B cell (primary cell): ENCODE data around the gene TBX18. TPM values are rescaled to one million over a fixed set of nuclear protein-coding genes. Genes with fewer than 3 reads are reported as not detected.
A peak's percentile ranks its signal among the peaks of the same experiment; 100 is the strongest.

ENCODE experiments used
- ATAC-seq: fragments of 200-7000 bp; cut with Tn5 transposase; one replicate; pipeline ENCODE4 v1.10.0; 2021; ENCODE audit warnings: low read depth, mild to moderate bottlenecking, moderate number of reproducible peaks, moderate library complexity
- CTCF ChIA-PET: fragments of 350-600 bp; sonication (Branson Sonifier 250); formaldehyde crosslinking; loops from one replicate; lab custom pipeline; 2021; ENCODE audit warnings: antibody characterized with exemption, inconsistent platforms; lab: Charles Lee
- POLR2A ChIA-PET: fragments of 350-600 bp; sonication (Branson Sonifier 250); formaldehyde crosslinking; loops from one replicate; lab custom pipeline; 2021; ENCODE audit warnings: antibody characterized with exemption; lab: Charles Lee
- DNase-seq: peaks from one replicate; pipeline ENCODE4 v3.0.0; 2013
- H2AFZ ChIP-seq: 2 replicates; pipeline ENCODE4 v1.6.1; 2012; ENCODE audit warnings: mild to moderate bottlenecking, low read depth, low read length; ENCODE audit not compliant: insufficient read depth, poor library complexity, severe bottlenecking
- H3K27ac ChIP-seq, 2 donors: 1 replicate in 1 of 2; 2 replicates in 1 of 2; pipeline ENCODE4 v1.5.1; 2012 to 2013; ENCODE audit warnings: low read length in 2 of 2, mild to moderate bottlenecking in 2 of 2, moderate library complexity in 1 of 2
- H3K27me3 ChIP-seq, 4 experiments: fragments of 200-600 bp in 1 of 4; sonication (generic) in 1 of 4; replicated peaks in 1 of 4; 1 replicate in 2 of 4; 2 replicates in 2 of 4; pipeline versions ENCODE4 v1.6.1 to v1.7.0; 2013 to 2016; ENCODE audit warnings: low read length in 3 of 4, mild to moderate bottlenecking in 2 of 4, mixed read lengths in 1 of 4, moderate library complexity in 1 of 4; ENCODE audit not compliant: insufficient read depth in 4 of 4, control insufficient read depth in 3 of 4; ENCODE audit errors: control extremely low read depth in 1 of 4
- H3K36me3 ChIP-seq, 2 experiments: replicated peaks in 1 of 2; 1 replicate in 1 of 2; 2 replicates in 1 of 2; pipeline versions ENCODE4 v1.6.1 to v1.7.1; 2013; ENCODE audit warnings: low read length in 1 of 2; ENCODE audit not compliant: insufficient read depth in 2 of 2, control insufficient read depth in 1 of 2; ENCODE audit errors: control extremely low read depth in 1 of 2, extremely low read depth in 1 of 2
- H3K4me1 ChIP-seq, 2 donors: fragments of 200-600 bp in 1 of 2; sonication (generic) in 1 of 2; 1 replicate in 1 of 2; 2 replicates in 1 of 2; pipeline versions ENCODE4 v1.5.1 to v1.6.1; 2013 to 2017; ENCODE audit warnings: low read length in 2 of 2; ENCODE audit not compliant: control insufficient read depth in 2 of 2, insufficient read depth in 2 of 2
- H3K4me2 ChIP-seq: replicated peaks from 2 replicates; pipeline ENCODE3; 2012; ENCODE audit warnings: mild to moderate bottlenecking, low read depth, low read length; ENCODE audit not compliant: poor library complexity, severe bottlenecking
- H3K4me3 ChIP-seq, 5 experiments: fragments of 200-600 bp in 1 of 5; sonication (generic) in 1 of 5; 1 replicate in 3 of 5; 2 replicates in 2 of 5; pipeline versions ENCODE4 v1.5.1 to v1.7.0; 2011 to 2016; ENCODE audit warnings: low read length in 4 of 5, mild to moderate bottlenecking in 4 of 5, low read depth in 2 of 5, control low read depth in 1 of 5, moderate library complexity in 1 of 5; ENCODE audit not compliant: insufficient read depth in 1 of 5; ENCODE audit errors: control extremely low read depth in 1 of 5, extremely low read depth in 1 of 5
- H3K79me2 ChIP-seq: fragments of 200-600 bp; sonication (generic); one replicate; pipeline ENCODE4 v1.6.0; 2016; ENCODE audit warnings: low read length; ENCODE audit not compliant: control insufficient read depth, insufficient read depth
- H3K9ac ChIP-seq: fragments of 200-600 bp; sonication (generic); 2 replicates; pipeline ENCODE4 v1.6.1; 2017; ENCODE audit warnings: mild to moderate bottlenecking, low read length, moderate library complexity
- H3K9me3 ChIP-seq, 3 donors: one replicate each; pipeline versions ENCODE4 v1.6.1 to v1.7.1; 2013; ENCODE audit warnings: low read length in 2 of 3; ENCODE audit not compliant: control insufficient read depth in 2 of 3, insufficient read depth in 1 of 3; ENCODE audit errors: control extremely low read depth in 1 of 3
- H4K20me1 ChIP-seq: 2 replicates; pipeline ENCODE4 v1.6.0; 2012; ENCODE audit warnings: mild to moderate bottlenecking, low read length; ENCODE audit not compliant: insufficient read depth, control insufficient read depth, poor library complexity, severe bottlenecking
- H3K27ac Mint-ChIP-seq: one replicate; pipeline ENCODE4 v1.8.0; 2021; ENCODE audit warnings: mixed read lengths
- H3K27me3 Mint-ChIP-seq: one replicate; pipeline ENCODE4 v1.8.0; 2021; ENCODE audit warnings: mixed read lengths
- H3K4me1 Mint-ChIP-seq: one replicate; pipeline ENCODE4 v1.8.0; 2021; ENCODE audit warnings: mixed read lengths
- H3K4me3 Mint-ChIP-seq: one replicate; pipeline ENCODE4 v1.8.0; 2021; ENCODE audit warnings: mixed read lengths
- H3K9me3 Mint-ChIP-seq: one replicate; pipeline ENCODE4 v1.8.0; 2022; ENCODE audit warnings: mixed read lengths; ENCODE audit not compliant: insufficient read depth
- CTCF ChIP-seq: fragments of 200-600 bp; IDR thresholded peaks from one replicate; pipeline ENCODE4 v1.8.0; 2022; ENCODE audit warnings: antibody characterized with exemption, mild to moderate bottlenecking
- EZH2 ChIP-seq: IDR thresholded peaks from 2 replicates; pipeline ENCODE4 v1.6.1; 2012; ENCODE audit warnings: borderline replicate concordance, low read depth, mild to moderate bottlenecking, moderate library complexity, low read length; ENCODE audit not compliant: insufficient read depth, poor library complexity, severe bottlenecking
- WGBS: methylation state at CpG from one replicate; pipeline ENCODE4 v1.1.5; 2013; ENCODE audit warnings: missing lambda C conversion rate; ENCODE audit not compliant: insufficient coverage; 5-methylcytosine and 5-hydroxymethylcytosine counted together
- intact Hi-C: fragments of 100-400 bp; cut with micrococcal nuclease; formaldehyde crosslinking; loops from one replicate; pipeline ENCODE4 v1.10.0; 2022
- polyA plus RNA-seq: library from polyadenylated mRNA; depleted of rRNA; stranded (reverse); fragments of >200 nt; gene quantifications from 2 replicates; pipeline ENCODE4 v1.2.3, GENCODE V29; 2012
- total RNA-seq, 2 donors: library from RNA; stranded (reverse); fragments of 120-200 nt in 1 of 2; gene quantifications; 1 replicate in 1 of 2; 2 replicates in 1 of 2; pipeline versions ENCODE4 v1.2.3 to v1.2.4, GENCODE V29; 2013 to 2022

TBX18 gene
- total and polyA plus RNA-seq, 2 donors (not counting 1 experiment from before 2014, with no cell fraction given): not detected

GRCh38 chr6:84773431-84774156, 9.2 kb upstream of the TBX18 start:
- ATAC-seq (no peak), DNase-seq (no peak)
- Histone ChIP-seq H2AFZ (peak overlapping the region; percentile 10), H3K27ac (no peak overlapping the region), H3K4me1 (peaks cover 0 to 7% of the 10 kb centered on the region in 2 donors), H4K20me1 (no peaks in the 10 kb centered on the region), H3K9ac (no peak overlapping the region), H3K27me3 (peaks cover 0 to 60% (median 37%) of the 10 kb centered on the region in 4 experiments), H3K79me2 (no peaks in the 10 kb centered on the region), H3K4me3 (no peak overlapping the region), H3K4me2 (no peak overlapping the region), H3K36me3 (no peaks in the 10 kb centered on the region), H3K9me3 (peaks cover 0 to 14% (median 1%) of the 10 kb centered on the region in 3 donors)
- WGBS: 9% methylated on average over 64 of the region's 69 CpGs
- TF ChIP-seq EZH2 (no peak), CTCF (no peak)
- ChIA-PET POLR2A (no interaction called here), CTCF (no interaction called here)
- peaks cover 2% of the 10 kb centered on the region for H3K4me1 Mint-ChIP-seq
- H3K27me3 Mint-ChIP-seq: peaks cover 65% of the 10 kb centered on the region
- H3K4me3 Mint-ChIP-seq: no peak overlapping the region
- H3K9me3 Mint-ChIP-seq: no peaks in the 10 kb centered on the region
- intact Hi-C loops: no loop called here
- H3K27ac Mint-ChIP-seq: no peak overlapping the region

DNA sequence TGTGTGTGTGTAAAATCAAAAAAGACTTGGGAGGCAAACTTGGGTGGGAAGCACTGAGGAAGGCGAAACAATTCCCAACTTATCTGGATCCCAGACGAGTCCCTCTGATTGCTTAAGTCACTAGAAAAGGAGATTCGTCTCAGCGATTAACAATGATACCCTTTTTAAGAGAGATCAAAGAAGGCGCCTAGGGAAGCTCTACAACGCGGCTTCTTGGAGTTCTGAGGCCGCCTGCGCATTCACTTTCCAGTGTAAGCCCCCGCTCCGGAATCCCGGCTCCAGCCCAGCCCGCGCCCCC, 8.7 kb upstream of the TBX18 start:
- H3K27ac Mint-ChIP-seq: no peak overlapping the region
- no peak for ATAC-seq
- 13% methylated on average over 14 of the region's 14 CpGs for WGBS
- no peak for DNase-seq
- CTCF ChIA-PET: no interaction called here
- H3K27me3 Mint-ChIP-seq: peaks cover 67% of the 10 kb centered on the region
- H3K4me1 Mint-ChIP-seq: peaks cover 2% of the 10 kb centered on the region
- POLR2A ChIA-PET: no interaction called here
- peaks cover 0 to 7% of the 10 kb centered on the region in 2 donors for H3K4me1 ChIP-seq
- peaks cover 0 to 62% (median 38%) of the 10 kb centered on the region in 4 experiments for H3K27me3 ChIP-seq
- H3K36me3 ChIP-seq: no peaks in the 10 kb centered on the region
- intact Hi-C loops: no loop called here
- no peak overlapping the region for H3K4me3 Mint-ChIP-seq
- no peak overlapping the region for H3K4me3 ChIP-seq
- H3K9me3 ChIP-seq: peaks cover 0 to 14% (median 1%) of the 10 kb centered on the region in 3 donors
- no peak overlapping the region for H2AFZ ChIP-seq
- no peaks in the 10 kb centered on the region for H3K9me3 Mint-ChIP-seq
- H3K4me2 ChIP-seq: no peak overlapping the region
- no peaks in the 10 kb centered on the region for H4K20me1 ChIP-seq
- no peak overlapping the region for H3K9ac ChIP-seq
- no peak overlapping the region for H3K27ac ChIP-seq
- TF ChIP-seq EZH2 (no peak), CTCF (no peak)
- H3K79me2 ChIP-seq: no peaks in the 10 kb centered on the region
